ENCODE measurements around the gene CSF1. TPM values are rescaled to one million over a fixed set of nuclear protein-coding genes. Genes with fewer than 3 reads are reported as not detected.

CSF1 gene
- total and polyA plus RNA-seq, 2 experiments from 2014 or later, result 1.4 to 3.5 TPM

GRCh38 chr1:109904105-109904817 is 6.4 kb upstream of the CSF1 start (continued):
- TF ChIP-seq, protein P1, sequence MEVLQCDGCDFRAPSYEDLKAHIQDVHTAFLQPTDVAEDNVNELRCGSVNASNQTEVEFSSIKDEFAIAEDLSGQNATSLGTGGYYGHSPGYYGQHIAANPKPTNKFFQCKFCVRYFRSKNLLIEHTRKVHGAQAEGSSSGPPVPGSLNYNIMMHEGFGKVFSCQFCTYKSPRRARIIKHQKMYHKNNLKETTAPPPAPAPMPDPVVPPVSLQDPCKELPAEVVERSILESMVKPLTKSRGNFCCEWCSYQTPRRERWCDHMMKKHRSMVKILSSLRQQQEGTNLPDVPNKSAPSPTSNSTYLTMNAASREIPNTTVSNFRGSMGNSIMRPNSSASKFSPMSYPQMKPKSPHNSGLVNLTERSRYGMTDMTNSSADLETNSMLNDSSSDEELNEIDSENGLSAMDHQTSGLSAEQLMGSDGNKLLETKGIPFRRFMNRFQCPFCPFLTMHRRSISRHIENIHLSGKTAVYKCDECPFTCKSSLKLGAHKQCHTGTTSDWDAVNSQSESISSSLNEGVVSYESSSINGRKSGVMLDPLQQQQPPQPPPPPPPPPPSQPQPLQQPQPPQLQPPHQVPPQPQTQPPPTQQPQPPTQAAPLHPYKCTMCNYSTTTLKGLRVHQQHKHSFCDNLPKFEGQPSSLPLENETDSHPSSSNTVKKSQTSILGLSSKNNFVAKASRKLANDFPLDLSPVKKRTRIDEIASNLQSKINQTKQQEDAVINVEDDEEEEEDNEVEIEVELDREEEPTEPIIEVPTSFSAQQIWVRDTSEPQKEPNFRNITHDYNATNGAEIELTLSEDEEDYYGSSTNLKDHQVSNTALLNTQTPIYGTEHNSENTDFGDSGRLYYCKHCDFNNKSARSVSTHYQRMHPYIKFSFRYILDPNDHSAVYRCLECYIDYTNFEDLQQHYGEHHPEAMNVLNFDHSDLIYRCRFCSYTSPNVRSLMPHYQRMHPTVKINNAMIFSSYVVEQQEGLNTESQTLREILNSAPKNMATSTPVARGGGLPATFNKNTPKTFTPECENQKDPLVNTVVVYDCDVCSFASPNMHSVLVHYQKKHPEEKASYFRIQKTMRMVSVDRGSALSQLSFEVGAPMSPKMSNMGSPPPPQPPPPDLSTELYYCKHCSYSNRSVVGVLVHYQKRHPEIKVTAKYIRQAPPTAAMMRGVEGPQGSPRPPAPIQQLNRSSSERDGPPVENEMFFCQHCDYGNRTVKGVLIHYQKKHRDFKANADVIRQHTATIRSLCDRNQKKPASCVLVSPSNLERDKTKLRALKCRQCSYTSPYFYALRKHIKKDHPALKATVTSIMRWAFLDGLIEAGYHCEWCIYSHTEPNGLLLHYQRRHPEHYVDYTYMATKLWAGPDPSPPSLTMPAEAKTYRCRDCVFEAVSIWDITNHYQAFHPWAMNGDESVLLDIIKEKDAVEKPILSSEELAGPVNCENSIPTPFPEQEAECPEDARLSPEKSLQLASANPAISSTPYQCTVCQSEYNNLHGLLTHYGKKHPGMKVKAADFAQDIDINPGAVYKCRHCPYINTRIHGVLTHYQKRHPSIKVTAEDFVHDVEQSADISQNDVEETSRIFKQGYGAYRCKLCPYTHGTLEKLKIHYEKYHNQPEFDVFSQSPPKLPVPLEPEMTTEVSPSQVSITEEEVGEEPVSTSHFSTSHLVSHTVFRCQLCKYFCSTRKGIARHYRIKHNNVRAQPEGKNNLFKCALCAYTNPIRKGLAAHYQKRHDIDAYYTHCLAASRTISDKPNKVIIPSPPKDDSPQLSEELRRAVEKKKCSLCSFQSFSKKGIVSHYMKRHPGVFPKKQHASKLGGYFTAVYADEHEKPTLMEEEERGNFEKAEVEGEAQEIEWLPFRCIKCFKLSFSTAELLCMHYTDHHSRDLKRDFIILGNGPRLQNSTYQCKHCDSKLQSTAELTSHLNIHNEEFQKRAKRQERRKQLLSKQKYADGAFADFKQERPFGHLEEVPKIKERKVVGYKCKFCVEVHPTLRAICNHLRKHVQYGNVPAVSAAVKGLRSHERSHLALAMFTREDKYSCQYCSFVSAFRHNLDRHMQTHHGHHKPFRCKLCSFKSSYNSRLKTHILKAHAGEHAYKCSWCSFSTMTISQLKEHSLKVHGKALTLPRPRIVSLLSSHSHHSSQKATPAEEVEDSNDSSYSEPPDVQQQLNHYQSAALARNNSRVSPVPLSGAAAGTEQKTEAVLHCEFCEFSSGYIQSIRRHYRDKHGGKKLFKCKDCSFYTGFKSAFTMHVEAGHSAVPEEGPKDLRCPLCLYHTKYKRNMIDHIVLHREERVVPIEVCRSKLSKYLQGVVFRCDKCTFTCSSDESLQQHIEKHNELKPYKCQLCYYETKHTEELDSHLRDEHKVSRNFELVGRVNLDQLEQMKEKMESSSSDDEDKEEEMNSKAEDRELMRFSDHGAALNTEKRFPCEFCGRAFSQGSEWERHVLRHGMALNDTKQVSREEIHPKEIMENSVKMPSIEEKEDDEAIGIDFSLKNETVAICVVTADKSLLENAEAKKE (CRISPR knock-in tag; IDR thresholded peaks at IDR 0.05), result no peak
- TF ChIP-seq POLR2AphosphoS5 (IDR thresholded peaks at IDR 0.05; ENCODE audit: low read depth), result no peak
- no peak for TF ChIP-seq STAT1 (IDR thresholded peaks at IDR 0.05; ENCODE audit: unreplicated experiment)
- TF ChIP-seq, protein P2, sequence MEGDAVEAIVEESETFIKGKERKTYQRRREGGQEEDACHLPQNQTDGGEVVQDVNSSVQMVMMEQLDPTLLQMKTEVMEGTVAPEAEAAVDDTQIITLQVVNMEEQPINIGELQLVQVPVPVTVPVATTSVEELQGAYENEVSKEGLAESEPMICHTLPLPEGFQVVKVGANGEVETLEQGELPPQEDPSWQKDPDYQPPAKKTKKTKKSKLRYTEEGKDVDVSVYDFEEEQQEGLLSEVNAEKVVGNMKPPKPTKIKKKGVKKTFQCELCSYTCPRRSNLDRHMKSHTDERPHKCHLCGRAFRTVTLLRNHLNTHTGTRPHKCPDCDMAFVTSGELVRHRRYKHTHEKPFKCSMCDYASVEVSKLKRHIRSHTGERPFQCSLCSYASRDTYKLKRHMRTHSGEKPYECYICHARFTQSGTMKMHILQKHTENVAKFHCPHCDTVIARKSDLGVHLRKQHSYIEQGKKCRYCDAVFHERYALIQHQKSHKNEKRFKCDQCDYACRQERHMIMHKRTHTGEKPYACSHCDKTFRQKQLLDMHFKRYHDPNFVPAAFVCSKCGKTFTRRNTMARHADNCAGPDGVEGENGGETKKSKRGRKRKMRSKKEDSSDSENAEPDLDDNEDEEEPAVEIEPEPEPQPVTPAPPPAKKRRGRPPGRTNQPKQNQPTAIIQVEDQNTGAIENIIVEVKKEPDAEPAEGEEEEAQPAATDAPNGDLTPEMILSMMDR (conservative IDR thresholded peaks at IDR 0.05; ENCODE audit: low read depth in 2 of 2), result no peak
- no peak for TF ChIP-seq REST (IDR thresholded peaks at IDR 0.05; ENCODE audit: unreplicated experiment)
- TF ChIP-seq EZH2 (IDR thresholded peaks at IDR 0.05; ENCODE audit: low read depth, unreplicated experiment), result no peak
- no peak for TF ChIP-seq EZH2phosphoT487 (IDR thresholded peaks at IDR 0.05; ENCODE audit: unreplicated experiment)

Measured in GM23338 (cell line).